Left lobe of liver (tissue), 2 donors: ENCODE data around the gene GPAM. TPM values are rescaled to one million over a fixed set of nuclear protein-coding genes. Genes with fewer than 3 reads are reported as not detected.
"Not testable (repeated sequence)": the region's sequence is repeated elsewhere in the genome, so short reads cannot be mapped to it uniquely, and the experiment has no call there.

Experiments
- ATAC-seq: fragments of 200-7000 bp; cut with Tn5 transposase; one replicate; pipeline ENCODE4 v1.9.1; 2020; ENCODE audit warnings: mild to moderate bottlenecking, moderate library complexity
- DNase-seq: peaks from one replicate; pipeline ENCODE4 v3.0.0-alpha.2; 2020; ENCODE audit warnings: low spot score
- total RNA-seq: library from RNA; stranded (reverse); gene quantifications from one replicate; pipeline ENCODE4 v1.2.1, GENCODE V29; 2021
- donor health status: DM: no; HTN: no; CAD: no; lungs with moderate emphysema.
- donor health status: DM: no; HTN: yes; CAD: no.

The GPAM gene, protein sequence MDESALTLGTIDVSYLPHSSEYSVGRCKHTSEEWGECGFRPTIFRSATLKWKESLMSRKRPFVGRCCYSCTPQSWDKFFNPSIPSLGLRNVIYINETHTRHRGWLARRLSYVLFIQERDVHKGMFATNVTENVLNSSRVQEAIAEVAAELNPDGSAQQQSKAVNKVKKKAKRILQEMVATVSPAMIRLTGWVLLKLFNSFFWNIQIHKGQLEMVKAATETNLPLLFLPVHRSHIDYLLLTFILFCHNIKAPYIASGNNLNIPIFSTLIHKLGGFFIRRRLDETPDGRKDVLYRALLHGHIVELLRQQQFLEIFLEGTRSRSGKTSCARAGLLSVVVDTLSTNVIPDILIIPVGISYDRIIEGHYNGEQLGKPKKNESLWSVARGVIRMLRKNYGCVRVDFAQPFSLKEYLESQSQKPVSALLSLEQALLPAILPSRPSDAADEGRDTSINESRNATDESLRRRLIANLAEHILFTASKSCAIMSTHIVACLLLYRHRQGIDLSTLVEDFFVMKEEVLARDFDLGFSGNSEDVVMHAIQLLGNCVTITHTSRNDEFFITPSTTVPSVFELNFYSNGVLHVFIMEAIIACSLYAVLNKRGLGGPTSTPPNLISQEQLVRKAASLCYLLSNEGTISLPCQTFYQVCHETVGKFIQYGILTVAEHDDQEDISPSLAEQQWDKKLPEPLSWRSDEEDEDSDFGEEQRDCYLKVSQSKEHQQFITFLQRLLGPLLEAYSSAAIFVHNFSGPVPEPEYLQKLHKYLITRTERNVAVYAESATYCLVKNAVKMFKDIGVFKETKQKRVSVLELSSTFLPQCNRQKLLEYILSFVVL
- total RNA-seq, result 276 TPM

DNA sequence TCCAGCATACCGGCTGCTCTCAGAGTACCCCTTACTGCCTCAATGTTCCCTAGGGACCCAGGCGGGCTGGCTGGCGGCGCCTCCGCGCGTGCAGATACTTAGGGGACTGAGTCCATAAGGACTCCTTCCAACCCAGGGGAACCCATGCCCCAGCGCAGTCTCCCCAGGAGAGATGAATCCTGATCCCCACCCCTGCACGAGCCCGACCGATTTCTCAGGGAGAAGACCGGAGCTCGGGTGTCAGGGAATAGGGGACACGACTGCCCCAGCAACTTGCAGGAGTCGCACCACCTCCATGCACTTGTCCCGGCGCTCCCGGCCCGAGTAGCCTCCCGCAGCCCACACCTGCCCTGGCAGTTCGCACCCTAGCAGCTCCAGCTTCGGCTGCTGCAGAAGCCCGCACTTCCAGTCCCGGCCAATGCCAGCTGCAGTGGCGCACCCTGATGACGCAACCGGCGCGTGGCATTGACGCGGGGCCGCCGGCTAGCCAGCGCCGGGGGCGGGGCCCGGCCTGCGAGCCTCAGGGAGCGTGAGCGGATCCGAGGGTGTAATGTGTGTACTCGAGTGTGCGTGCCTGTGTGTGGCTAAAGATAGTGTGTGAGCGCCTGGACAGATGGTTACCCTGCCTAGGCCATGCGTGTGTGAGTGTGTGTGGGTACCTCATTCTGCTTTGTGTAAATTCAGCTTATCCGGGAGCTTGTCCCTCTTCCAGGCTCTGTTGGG lies at the start of gene GPAM:
Gene GPAM (minus strand): TSS at position 437 of the 723 bp plus-strand sequence. CDS start 1,981 bp downstream, outside the sequence.
- ATAC-seq, result peak; percentile 80
- peak; percentile 84 for DNase-seq

DNA sequence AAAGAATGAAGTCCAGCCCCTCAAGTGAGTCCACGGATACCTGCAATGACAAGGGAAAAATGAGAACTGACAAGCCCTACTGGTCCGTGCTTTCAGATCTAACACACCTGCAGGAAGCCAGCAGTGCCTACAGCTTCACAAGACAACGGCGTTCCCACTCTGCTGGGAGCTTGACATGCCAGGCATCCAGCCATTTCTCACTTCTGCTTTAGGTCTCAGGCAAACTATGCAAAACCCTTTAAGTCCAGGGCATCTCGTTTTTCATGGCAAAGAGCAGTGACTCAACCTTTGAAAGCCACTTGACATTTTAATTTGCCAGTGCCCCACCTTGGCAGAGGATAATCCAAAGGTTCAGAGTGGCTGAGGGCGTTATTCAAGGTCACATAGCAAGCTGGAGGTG lies 49.1 kb upstream of the GPAM start:
- ATAC-seq (no peak), DNase-seq (no peak)

DNA sequence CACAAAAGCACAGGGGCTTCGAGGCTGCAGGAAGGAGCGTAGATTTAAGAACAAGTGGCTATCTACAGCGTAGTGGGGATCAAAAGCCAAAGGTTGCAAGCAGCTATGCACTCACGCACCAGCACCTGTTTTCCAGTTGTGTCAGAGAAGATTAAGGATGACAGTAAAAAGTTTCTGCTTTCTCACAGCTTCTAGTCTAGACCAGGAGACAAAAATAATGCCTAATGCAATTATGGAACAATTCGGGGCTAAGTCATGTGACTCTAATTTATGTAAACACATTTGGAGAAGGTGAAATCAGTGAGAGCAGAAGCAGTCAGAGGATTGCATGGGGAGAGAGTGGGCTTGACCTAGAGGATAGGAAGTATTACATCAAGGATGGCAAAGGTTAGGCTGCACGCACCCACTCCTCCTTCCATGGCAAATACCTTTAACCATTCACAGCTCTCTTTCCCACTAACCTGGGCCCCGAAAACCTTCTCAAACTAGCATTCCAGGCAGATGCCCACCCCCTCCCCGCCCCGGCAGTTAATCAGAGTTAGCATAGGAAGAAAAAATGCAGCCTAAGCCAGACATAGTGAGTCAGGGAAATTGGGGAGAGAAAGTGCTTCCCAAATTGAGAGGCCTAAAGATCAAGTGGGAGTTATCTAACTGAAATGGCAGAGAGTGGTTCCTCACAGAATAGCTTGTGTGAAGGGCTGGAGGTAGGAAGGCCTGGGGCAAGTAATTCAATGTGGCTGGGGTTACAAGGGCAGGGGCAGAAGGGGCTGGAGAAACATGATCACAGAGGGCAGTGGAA lies 48.2 kb upstream of the GPAM start:
- DNase-seq, result no peak
- ATAC-seq, result no peak

DNA sequence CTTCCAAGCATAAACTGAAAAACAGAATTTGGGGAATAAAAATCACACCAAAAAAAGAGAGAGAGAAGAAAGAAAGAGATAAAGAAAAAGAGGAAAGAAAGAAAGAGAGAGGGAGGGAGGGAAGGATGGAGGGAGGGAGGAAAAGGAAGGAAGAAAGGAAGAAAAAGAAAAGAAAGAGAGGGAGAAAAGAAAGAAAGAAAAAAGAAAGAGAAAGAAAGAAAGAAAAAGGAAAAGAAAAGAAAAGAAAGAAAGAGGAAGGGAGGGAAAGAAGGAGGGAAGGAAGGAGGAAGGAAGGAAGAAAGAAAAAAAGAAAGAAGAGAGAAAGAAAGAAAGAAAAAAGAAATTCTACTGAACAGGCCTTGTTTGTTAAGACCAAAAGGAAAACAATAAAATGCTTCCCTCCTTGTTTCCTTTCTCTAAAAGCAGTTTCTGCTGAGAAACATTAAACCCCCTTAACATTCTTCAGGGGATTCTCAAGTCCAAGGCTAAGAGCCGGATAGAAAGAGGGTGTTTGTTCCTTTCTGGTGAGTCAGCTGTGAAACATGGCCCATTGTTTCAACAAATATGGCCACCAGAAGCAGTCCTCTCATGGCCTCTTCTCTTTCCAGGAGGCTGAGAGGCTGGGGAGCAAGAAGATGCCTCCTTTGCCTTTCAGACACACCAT lies 46.9 kb upstream of the GPAM start:
- no peak for ATAC-seq

DNA sequence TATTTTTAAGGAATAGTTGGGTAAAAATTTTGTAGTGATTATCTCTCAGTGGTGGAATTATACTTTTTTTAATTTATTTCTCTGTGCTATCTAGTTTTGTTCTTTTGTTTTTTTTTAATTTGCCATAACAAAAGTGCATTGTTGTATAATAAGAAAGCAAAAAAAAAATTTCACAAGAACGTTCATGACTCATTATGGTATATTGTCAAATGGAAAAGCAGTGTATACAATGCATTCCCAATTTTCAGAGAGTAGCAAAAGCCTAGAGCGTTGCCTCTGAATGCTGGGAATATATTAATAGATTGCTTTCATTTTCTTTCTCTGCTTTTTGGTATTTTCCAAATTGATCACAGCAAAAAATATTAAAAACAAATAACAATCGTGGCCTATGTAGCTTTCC lies 46.3 kb upstream of the GPAM start:
- no peak for ATAC-seq

More for the DNA sequence above, 46.9 kb upstream of the GPAM start:
- DNase-seq, result no peak

DNA sequence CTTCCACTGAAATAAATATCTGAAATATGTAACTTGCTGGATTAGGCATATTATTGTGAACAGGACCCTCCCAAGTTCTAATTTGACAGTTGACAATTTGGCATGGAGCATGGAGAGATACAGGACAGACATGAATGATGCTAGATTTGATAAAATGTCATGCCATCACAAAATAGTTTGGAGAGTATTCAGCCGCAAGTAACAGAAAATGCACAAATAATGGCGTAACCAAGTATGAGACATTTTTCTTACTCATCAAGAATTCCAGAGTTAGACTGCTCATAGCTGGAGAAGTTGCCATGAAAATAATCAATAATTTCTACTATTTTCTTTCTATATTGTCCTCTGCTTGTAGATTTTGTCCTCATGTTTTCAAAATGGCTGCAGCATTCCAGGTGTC lies 45.5 kb upstream of the GPAM start:
- ATAC-seq (no peak), DNase-seq (no peak)

More for the DNA sequence above, 46.3 kb upstream of the GPAM start:
- DNase-seq, result no peak

DNA sequence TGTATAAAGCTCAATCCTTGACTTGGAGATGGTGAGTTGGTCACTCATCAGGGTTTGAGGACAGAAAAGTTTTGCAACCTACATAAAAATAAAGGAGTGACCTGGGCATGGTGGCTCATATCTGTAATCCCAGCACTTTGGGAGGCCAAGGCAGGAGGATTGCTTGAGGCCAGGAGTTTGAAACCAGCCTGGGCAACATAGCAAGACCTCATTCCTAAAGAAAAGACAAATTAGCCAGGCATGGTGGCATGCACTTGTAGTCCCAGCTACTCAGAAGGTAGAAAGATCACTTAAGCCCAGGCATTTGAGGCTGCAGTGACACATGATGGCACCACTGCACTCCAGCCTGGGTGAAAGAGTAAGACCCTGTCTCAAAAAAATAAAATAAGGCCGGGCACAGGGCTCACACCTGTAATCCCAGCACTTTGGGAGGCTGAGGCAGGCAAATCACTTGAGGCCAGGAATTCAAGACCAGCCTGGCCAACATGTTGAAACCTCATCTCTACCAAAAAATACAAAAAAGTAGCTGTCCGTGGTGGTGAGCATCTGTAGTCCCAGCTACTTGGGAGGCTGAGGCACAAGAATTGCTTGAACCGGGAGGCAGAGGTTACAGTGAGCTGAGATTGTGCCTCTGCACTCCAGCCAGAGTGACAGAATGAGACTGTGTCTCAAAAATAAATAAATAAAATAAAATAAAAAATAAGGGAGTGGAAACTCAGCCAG lies 45.0 kb upstream of the GPAM start:
- not testable (repeated sequence) for ATAC-seq, DNase-seq

DNA sequence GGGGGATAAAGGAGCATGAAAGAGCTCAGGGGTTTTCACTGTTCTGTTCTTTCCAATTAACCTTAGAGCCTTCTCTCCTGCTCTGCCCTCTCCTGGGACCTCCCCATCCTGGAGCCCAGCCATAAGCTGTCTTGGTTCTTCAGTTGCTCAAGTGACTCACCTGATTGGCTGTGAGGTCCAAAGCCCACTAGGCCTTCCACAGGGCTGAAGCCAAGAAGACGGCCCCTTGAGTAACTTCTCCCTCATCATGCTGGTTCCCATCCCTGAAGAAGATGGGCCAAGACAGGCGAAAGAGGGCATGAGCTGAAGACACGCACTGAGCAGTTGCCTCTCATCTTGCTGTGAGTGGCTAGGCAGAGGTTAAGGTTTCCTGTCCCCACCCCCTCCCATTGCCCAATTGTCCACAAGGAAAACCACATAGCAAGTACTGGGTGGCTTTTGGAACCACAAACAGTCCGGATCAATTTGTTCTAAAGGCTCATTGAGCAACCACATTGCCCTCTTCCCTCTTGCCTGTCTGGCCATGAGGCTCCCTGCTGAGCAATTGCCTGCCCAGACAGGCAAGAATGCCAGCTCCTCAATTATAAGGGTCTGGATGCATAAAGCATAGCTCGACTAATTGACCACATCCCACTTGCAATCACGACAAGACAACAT lies 43.9 kb upstream of the GPAM start:
- peak; percentile 62 for ATAC-seq
- peak; percentile 92 for DNase-seq

DNA sequence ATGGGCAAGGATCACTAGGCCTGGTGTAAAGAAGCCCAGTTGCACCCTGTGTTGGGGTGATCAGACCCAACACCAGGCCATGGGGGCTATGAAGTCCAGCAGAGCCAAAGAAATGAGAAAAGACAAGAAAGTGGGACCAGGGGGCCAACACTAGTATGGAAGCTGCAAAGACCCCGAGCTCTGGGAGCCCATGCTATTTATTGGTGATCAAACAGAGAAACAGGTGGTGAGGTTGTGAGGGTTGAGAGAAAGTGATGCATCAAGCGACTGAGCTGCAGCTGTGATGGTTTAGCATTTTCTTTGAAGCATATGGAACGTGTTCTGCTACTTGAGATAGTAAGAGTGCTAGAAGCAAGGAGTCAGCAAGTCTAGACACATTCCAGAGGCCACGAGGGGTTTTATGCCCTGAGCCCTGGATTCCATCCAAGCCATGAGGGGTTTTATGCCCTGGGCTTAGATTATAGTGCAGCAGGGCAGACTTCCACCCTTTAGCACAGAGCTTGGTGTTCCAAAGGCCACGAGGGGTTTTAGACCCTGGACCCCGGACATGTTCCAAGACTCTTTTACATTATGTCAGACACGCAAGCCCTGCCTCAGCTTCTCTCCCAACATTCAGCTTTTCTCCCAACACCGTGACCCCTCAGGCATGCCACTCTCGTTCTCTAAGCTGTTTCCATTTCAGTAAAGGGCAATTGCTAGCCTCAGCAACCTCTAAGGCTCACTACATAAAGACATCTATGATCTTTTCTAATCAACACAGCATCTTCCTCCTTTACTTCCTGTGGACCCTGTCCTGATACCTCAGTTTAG lies 43.1 kb upstream of the GPAM start:
- peak; percentile 0 for ATAC-seq

DNA sequence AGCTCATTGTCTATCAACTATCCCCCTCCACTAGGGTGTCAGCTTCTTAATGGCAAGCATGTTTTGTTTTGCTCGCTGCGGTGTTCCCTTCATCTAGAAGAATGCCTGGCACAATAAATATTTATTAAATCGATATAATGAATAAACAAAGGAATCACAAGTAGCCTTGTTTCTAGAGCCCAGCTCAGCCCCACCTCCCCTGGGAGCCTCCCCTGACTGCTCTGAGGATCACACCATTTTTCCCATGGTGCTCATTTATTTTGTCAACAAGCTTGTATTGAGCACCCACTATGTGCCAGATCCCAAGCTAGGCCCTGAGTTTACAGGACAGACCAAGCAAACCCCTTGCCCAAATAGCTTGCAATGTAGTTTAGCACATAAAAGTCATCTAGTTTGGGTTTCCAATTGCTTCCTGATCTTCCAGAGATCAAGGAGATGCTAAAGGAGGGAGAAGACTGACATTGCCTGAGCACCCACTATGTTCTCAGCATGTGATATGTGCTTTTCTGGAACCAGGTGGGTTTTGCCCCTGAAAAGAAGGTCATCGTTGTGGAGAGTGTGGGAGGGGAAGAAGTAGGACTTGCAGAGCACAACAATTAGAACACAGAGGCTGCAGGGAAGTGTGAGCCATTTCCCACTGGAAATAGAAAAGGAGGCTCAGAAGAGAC lies 42.3 kb upstream of the GPAM start:
- ATAC-seq (peak; percentile 47), DNase-seq (peak; percentile 71)

More for the DNA sequence above, 43.1 kb upstream of the GPAM start:
- no peak for DNase-seq

DNA sequence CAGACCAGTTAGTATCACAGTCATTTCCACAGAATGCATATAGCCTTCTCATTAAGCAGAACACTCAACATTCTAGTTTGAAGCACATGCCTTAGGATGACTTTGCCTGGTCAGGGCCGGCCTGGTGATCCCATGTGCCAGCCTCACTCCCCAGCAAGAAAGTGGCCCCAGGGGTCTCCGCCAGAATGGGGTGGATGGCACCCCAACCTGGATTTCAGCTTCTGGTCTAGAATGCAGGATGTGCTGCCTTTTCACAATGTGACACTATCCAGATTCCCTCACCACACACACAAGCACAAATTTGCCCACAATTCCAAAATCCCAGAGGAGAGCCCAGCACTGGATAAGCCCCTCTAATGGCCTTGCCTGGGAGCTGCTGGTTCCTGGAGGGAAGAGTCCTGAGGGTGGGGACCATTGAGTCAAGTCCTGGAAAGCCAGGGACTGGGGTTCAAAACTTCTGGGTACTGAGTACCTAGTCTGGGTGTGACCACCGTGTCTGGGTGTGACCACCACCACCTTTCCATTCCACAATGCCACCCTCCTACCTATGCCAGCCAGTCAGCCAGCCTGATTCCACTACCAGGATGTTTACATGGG lies 41.5 kb upstream of the GPAM start:
- DNase-seq (no peak), ATAC-seq (no peak)

DNA sequence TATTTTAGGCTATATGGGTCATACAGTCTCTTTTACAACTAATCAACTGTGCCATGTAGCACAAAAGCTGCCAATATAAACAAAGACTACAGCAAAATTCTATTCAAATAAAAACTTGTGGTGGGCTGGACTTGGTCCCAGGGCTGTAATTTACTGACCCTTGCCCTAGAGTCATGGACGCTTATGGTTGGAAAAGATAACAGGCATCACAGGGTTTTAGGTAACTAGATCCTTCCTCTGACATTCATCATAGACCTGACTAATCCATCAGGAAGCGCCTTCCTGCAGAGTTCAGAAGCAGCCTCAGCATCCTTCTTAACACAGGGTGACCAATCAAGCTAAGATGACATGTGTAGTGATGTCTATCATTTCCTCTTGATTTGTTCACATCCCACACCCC lies 40.2 kb upstream of the GPAM start:
- peak; percentile 85 for DNase-seq
- ATAC-seq, result peak; percentile 54

DNA sequence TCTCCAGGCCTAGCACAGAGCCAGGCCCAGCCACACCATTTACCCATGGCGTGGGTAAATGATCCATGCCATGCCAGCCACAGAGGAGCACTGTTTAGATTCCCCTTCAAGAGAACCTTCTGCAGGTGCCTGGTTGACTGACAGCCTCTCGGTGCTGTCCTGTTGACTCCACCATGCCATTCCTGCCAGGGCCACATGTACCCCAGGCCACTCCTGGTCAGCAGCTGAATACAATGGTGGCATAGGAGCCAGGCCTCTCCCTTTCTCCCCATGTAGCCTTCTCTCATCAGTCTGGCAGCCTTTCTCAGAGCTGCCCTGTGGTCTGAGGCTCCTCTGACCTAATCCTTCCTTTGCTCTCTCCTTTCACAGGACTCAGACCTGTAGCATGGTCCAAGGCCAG lies 39.2 kb upstream of the GPAM start:
- peak; percentile 4 for ATAC-seq

DNA sequence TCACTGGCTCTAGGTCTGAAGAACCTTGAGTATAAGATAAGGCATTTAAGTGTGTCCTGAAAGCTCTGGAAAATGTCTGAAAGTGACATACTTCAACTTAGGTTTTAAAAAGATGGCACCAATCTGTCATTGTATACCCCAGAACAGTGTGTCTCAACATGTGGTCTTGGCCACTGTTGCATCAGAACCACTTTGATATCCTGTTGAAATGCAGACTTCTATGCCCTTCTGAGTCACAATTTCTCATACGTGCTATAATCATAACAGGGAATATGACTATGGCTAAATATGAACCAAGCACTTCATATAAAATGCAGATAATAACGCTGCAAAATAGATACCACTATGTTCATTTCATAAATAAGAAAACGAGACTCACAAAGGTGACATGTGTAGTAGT lies 38.0 kb upstream of the GPAM start:
- DNase-seq (no peak), ATAC-seq (no peak)

More for the DNA sequence above, 39.2 kb upstream of the GPAM start:
- DNase-seq, result no peak

DNA sequence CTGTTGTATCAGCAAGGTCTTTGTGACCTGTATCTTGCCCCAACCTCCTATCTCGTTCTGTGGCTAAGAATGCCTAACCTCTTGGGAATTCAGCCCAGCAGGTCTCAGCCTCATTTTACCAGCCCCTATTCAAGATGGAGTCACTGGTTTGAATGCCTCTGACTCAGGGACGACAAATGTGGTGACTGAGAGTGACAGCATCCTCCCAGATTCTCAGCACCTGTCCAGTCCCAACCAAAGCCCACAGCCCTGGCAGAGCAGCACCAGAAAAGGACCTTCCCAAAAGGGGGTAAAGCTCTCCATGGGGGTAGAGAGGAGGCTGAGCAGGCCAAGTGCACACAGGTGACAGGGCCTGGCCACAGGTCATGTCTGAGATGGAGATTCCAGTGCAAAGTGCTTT lies 35.4 kb upstream of the GPAM start:
- DNase-seq (no peak), ATAC-seq (no peak)

DNA sequence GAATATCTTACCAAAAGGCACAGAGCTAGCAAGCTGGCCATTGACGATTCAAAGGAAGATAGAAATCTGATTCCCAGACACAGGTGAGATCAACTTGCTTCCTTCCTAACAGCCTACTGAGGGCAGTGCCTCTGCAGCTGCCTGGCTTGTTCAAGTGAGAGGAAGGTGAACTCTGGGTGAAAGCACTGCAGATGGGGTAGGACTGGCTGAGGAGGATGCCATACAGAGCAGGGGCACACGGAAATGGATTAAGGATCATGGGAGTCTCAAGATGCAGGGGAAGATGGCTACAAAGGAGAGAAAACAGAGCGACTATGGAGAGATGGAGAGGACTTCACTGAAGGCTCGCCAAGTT lies 34.4 kb upstream of the GPAM start:
- ATAC-seq, result no peak
- no peak for DNase-seq
